Measurements from ENCODE around the gene ZNF695.

The ZNF695 gene

DNA sequence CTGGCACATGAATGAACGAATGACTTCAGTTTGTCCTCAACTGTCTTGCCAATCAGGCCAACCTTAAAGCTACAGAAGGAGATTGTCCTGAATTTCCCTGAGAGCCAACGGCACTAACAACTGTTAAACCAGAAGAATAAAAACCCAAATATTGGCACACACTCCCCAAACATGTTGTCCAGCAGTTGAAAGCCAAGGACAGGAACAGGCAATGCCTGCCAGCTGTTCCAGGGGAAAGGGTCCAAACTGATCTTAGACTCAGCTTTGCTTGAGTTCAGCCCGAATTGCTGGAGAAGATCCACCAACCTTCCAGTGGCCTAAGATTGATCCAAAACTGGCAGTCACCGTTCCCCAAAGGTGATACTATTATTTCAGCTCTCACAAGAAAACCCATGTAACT is 53.7 kb downstream of the ZNF695 start:
- no peak for DNase-seq (ENCODE audit: low read depth)
- no peaks in the 10 kb centered on the region for H3K36me3 ChIP-seq (ENCODE audit: control insufficient read depth, insufficient read depth, low read length, severe bottlenecking)
- no peaks in the 10 kb centered on the region for H3K9me3 ChIP-seq (ENCODE audit: control insufficient read depth, low read length)
- H3K27me3 ChIP-seq (replicated peaks; ENCODE audit: control insufficient read depth, insufficient read depth, low read length): no peaks in the 10 kb centered on the region
- H3K9ac ChIP-seq (ENCODE audit: low read length): no peak overlapping the region
- H3K4me1 ChIP-seq (ENCODE audit: control insufficient read depth, insufficient read depth, low read length): peaks cover 24% of the 10 kb centered on the region
- peak overlapping the region; percentile 17 for H3K4me3 ChIP-seq (ENCODE audit: low read length)

- no peaks in the 10 kb centered on the region for H3K36me3 ChIP-seq (ENCODE audit: control insufficient read depth, insufficient read depth, low read length, severe bottlenecking)
- no peak overlapping the region for H3K4me3 ChIP-seq (ENCODE audit: low read length)
- peaks cover 46% of the 10 kb centered on the region for H3K4me1 ChIP-seq (ENCODE audit: control insufficient read depth, insufficient read depth, low read length)
- H3K9ac ChIP-seq (ENCODE audit: low read length): no peak overlapping the region
- no peaks in the 10 kb centered on the region for H3K9me3 ChIP-seq (ENCODE audit: control insufficient read depth, low read length)
- DNase-seq (ENCODE audit: low read depth): no peak
- no peaks in the 10 kb centered on the region for H3K27me3 ChIP-seq (replicated peaks; ENCODE audit: control insufficient read depth, insufficient read depth, low read length)
These were observed 56.4 kb downstream of the ZNF695 start for GRCh38 chr1:246951413-246951812.

- H3K9me3 ChIP-seq (ENCODE audit: control insufficient read depth, low read length): no peaks in the 10 kb centered on the region
- no peak overlapping the region for H3K4me3 ChIP-seq (ENCODE audit: low read length)
- H3K9ac ChIP-seq (ENCODE audit: low read length): peak overlapping the region; percentile 54
- peaks cover 48% of the 10 kb centered on the region for H3K4me1 ChIP-seq (ENCODE audit: control insufficient read depth, insufficient read depth, low read length)
- H3K36me3 ChIP-seq (ENCODE audit: control insufficient read depth, insufficient read depth, low read length, severe bottlenecking): no peaks in the 10 kb centered on the region
- DNase-seq (ENCODE audit: low read depth): no peak
- no peaks in the 10 kb centered on the region for H3K27me3 ChIP-seq (replicated peaks; ENCODE audit: control insufficient read depth, insufficient read depth, low read length)
These were observed 57.9 kb downstream of the ZNF695 start for GRCh38 chr1:246949956-246950355.

GRCh38 chr1:246947255-246947654 is 60.6 kb downstream of the ZNF695 start:
- Histone ChIP-seq H3K36me3 (ENCODE audit: control insufficient read depth, insufficient read depth, low read length, severe bottlenecking) (no peaks in the 10 kb centered on the region), H3K9me3 (ENCODE audit: control insufficient read depth, low read length) (no peaks in the 10 kb centered on the region), H3K4me1 (ENCODE audit: control insufficient read depth, insufficient read depth, low read length) (peaks cover 36% of the 10 kb centered on the region), H3K9ac (ENCODE audit: low read length) (peak overlapping the region; percentile 76), H3K4me3 (ENCODE audit: low read length) (peak overlapping the region; percentile 21), H3K27me3 (replicated peaks; ENCODE audit: control insufficient read depth, insufficient read depth, low read length) (no peaks in the 10 kb centered on the region)
- DNase-seq (ENCODE audit: low read depth): peak; percentile 39

GRCh38 chr1:246946366-246946765 is 61.5 kb downstream of the ZNF695 start:
- DNase-seq (ENCODE audit: low read depth): no peak
- Histone ChIP-seq H3K4me1 (ENCODE audit: control insufficient read depth, insufficient read depth, low read length) (peaks cover 36% of the 10 kb centered on the region), H3K27me3 (replicated peaks; ENCODE audit: control insufficient read depth, insufficient read depth, low read length) (no peaks in the 10 kb centered on the region), H3K9ac (ENCODE audit: low read length) (peak overlapping the region; percentile 76), H3K9me3 (ENCODE audit: control insufficient read depth, low read length) (no peaks in the 10 kb centered on the region), H3K36me3 (ENCODE audit: control insufficient read depth, insufficient read depth, low read length, severe bottlenecking) (no peaks in the 10 kb centered on the region), H3K4me3 (ENCODE audit: low read length) (no peak overlapping the region)

Data from adipocyte (in vitro differentiated cells).